Glutamatergic neuron (in vitro differentiated cells): ENCODE results near the gene WNT2. TPM values are rescaled to one million over a fixed set of nuclear protein-coding genes. Genes with fewer than 3 reads are reported as not detected.

ENCODE experiments used
- DNase-seq: peaks from one replicate; pipeline ENCODE4 v3.0.0; 2022
- H3K27ac Mint-ChIP-seq: one replicate; pipeline ENCODE4 v1.8.0; 2020; ENCODE audit warnings: mild to moderate bottlenecking, mixed read lengths, inconsistent platforms; ENCODE audit not compliant: unreplicated experiment
- H3K27me3 Mint-ChIP-seq: one replicate; pipeline ENCODE4 v1.8.0; 2020; ENCODE audit warnings: mild to moderate bottlenecking, moderate library complexity, mixed read lengths, inconsistent platforms; ENCODE audit not compliant: unreplicated experiment
- H3K36me3 Mint-ChIP-seq: one replicate; pipeline ENCODE4 v1.8.0; 2020; ENCODE audit warnings: mild to moderate bottlenecking, mixed read lengths, inconsistent platforms; ENCODE audit not compliant: unreplicated experiment
- H3K4me1 Mint-ChIP-seq: one replicate; pipeline ENCODE4 v1.8.0; 2020; ENCODE audit warnings: mild to moderate bottlenecking, low read depth, mixed read lengths, inconsistent platforms; ENCODE audit not compliant: unreplicated experiment
- H3K4me3 Mint-ChIP-seq: one replicate; pipeline ENCODE4 v1.8.0; 2020; ENCODE audit warnings: mild to moderate bottlenecking, mixed read lengths, inconsistent platforms; ENCODE audit not compliant: unreplicated experiment
- H3K9me3 Mint-ChIP-seq: one replicate; pipeline ENCODE4 v1.8.0; 2020; ENCODE audit warnings: mild to moderate bottlenecking, moderate library complexity, mixed read lengths, inconsistent platforms; ENCODE audit not compliant: unreplicated experiment
- total RNA-seq: library from RNA; stranded (reverse); fragmentation: NEBNext Ultra II Directional; extraction: Animal tissue kit (Norgen Biotek cat#: 25700); gene quantifications from one replicate; pipeline ENCODE4 v1.2.1, GENCODE V29; 2021; ENCODE audit not compliant: unreplicated experiment
- TF ChIP-seq, protein P1 (sequence below): fragments of 200-600 bp; sonication (generic); IDR thresholded peaks from one replicate; pipeline ENCODE4 v1.5.0; 2021; ENCODE audit not compliant: partially characterized antibody, unreplicated experiment

Gene WNT2
- total RNA-seq, 1 donor from 2014 or later: not detected

DNA sequence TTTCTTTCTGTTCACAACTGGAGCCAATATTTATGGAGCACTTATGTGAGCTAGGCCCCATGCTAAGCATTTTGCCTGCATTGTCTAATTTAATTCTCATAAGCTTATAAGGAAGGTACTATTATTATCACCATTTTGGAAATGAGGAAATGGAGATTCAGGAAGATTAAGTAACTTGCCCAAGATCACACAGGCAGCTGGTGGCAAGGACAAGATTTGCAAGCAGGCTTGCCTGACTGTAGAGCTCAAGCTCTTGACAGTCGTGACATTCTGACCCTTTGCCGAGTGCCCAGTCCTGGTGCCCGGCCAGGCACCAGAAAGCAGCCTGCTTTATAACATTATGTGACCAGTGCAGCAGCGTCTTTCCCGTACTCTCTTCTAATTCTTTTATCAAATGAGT, 38.2 kb downstream of the WNT2 start:
- Mint-ChIP-seq H3K4me3 (no peak overlapping the region), H3K9me3 (no peaks in the 10 kb centered on the region), H3K4me1 (peaks cover 18% of the 10 kb centered on the region), H3K36me3 (no peaks in the 10 kb centered on the region), H3K27ac (no peak overlapping the region), H3K27me3 (no peaks in the 10 kb centered on the region)
- TF ChIP-seq, protein P1, sequence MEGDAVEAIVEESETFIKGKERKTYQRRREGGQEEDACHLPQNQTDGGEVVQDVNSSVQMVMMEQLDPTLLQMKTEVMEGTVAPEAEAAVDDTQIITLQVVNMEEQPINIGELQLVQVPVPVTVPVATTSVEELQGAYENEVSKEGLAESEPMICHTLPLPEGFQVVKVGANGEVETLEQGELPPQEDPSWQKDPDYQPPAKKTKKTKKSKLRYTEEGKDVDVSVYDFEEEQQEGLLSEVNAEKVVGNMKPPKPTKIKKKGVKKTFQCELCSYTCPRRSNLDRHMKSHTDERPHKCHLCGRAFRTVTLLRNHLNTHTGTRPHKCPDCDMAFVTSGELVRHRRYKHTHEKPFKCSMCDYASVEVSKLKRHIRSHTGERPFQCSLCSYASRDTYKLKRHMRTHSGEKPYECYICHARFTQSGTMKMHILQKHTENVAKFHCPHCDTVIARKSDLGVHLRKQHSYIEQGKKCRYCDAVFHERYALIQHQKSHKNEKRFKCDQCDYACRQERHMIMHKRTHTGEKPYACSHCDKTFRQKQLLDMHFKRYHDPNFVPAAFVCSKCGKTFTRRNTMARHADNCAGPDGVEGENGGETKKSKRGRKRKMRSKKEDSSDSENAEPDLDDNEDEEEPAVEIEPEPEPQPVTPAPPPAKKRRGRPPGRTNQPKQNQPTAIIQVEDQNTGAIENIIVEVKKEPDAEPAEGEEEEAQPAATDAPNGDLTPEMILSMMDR: no peak
- DNase-seq: no peak

DNA sequence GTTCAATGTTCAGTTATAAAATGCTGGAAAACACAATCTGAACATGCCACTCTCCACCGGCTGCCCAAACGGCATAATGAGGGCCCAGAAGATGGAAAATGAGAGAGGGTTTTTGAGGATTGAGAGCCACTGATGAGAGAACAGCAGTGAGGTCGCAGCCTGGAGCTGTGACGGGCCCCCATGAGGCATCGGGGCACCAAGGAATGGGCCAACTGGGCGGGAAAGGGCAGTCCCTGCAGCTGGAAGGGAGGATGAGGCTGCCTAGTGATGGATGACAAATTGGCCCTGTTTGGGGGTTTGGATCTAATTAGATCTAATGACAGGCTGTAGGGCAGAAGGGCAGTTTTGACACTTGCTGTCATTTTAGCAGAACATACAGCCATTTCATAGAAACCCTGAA, 39.1 kb downstream of the WNT2 start:
- Mint-ChIP-seq H3K4me1 (peaks cover 18% of the 10 kb centered on the region), H3K27me3 (no peaks in the 10 kb centered on the region), H3K27ac (no peak overlapping the region), H3K36me3 (no peaks in the 10 kb centered on the region), H3K9me3 (no peaks in the 10 kb centered on the region), H3K4me3 (no peak overlapping the region)
- TF ChIP-seq, protein P1: no peak
- DNase-seq: no peak

DNA sequence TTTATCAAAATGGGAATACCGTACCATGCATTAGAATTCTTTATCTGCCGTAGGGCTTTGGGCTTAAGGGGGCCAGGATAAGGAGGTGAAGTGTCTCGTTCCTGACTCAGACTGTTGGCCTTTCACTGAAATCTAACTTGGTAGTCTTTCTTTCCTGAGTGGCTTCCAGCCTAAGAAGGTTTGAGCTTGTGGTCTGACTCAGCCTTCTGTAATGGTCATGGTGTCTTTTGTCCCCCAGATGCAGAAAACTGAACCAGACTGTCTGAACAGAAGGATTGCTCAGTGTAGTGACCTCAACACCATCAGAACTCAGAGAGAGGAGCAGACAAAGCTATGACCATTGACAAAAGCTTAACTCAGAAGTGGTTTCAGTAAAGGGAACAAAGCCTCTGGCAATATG, 39.5 kb downstream of the WNT2 start:
- peaks cover 18% of the 10 kb centered on the region for H3K4me1 Mint-ChIP-seq
- no peak overlapping the region for H3K27ac Mint-ChIP-seq
- H3K9me3 Mint-ChIP-seq: no peaks in the 10 kb centered on the region
- H3K4me3 Mint-ChIP-seq: no peak overlapping the region
- H3K27me3 Mint-ChIP-seq: no peaks in the 10 kb centered on the region
- no peak for DNase-seq
- no peaks in the 10 kb centered on the region for H3K36me3 Mint-ChIP-seq
- TF ChIP-seq, protein P1: no peak

DNA sequence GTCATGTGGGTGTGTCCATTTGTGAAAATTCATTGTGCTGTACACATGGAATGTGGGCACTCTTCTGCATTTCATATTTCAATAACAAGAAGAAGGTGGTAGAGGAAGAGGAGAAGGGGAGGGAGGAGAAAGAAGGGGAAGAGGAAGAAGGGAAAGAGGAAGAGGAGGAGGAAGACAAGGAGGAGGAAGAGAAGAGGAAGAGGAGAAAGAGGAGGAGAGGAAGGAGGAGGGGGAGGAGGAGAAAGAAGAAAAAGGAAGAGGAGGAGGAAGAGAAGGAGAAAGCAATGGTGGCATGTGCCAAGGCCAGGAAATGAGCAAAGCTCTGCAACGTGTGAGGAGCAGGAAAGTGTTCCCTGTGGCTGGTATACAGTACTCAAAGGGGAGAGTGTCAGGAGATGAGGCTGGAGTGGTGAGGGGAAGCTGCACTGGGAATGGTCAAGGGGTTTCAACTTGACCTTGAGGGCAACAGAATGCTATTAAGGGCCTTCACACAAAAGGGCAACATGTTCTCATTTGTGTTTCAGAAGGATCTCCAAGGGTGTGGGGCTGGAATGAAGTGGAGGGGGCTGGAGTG, 40.5 kb downstream of the WNT2 start:
- Mint-ChIP-seq H3K27me3 (no peaks in the 10 kb centered on the region), H3K4me1 (peaks cover 18% of the 10 kb centered on the region), H3K9me3 (peaks cover 2% of the 10 kb centered on the region), H3K36me3 (no peaks in the 10 kb centered on the region), H3K4me3 (no peak overlapping the region), H3K27ac (no peak overlapping the region)
- DNase-seq: no peak
- TF ChIP-seq, protein P1: no peak

DNA sequence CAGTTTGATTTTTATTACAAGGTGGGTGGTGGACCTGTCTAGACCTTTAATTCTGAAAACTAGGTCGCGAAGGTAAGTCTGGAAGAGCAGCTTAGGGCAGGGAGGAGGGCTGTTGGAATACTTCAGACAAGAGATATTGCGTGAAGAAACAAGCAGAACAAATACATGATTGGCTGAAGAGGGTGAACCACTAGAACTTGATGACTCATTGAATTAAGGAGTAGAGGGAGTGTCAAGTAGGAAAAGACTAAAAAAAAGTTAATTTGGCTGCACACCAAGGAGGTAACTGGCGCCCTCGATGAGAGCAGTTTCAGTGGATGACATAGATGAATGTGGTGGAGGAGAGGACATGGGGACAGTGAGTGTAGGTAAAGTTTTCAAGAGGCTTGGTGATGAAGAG, 41.3 kb downstream of the WNT2 start:
- TF ChIP-seq, protein P1: no peak
- Mint-ChIP-seq H3K27me3 (no peaks in the 10 kb centered on the region), H3K36me3 (no peaks in the 10 kb centered on the region), H3K9me3 (peaks cover 2% of the 10 kb centered on the region), H3K4me3 (no peak overlapping the region), H3K4me1 (peaks cover 17% of the 10 kb centered on the region), H3K27ac (no peak overlapping the region)
- DNase-seq: no peak
